ENCODE data around the gene ASB18. TPM values are rescaled to one million over a fixed set of nuclear protein-coding genes. Genes with fewer than 3 reads are reported as not detected.

The ASB18 gene
- total and polyA plus RNA-seq, 2 of the 8 experiments (the other 6 are each of a cell fraction or from before 2014, with no cell fraction given), result not detected

DNA sequence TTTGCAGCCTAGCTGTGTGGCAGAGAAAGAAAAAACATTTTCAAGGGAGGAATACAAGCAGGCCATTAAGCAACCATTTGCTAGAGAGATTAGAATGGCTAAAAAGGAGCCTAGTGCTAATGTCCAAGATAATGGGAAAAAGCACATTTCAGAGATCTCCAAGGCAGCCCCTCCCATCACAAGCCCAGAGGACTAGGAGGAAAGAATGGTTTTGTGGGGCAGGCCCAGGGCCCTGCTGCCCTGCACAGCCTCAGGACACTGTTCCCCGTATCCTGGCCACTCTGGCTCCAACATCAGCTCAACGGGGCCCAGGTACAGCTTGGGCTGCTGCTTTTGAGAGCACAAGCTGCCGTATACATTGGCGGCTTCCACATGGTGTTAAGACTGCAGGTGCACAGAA is 79.5 kb downstream of the ASB18 start:
- peaks cover 7 to 8% of the 10 kb centered on the region in 2 experiments; a peak in 3 of 4 replicates for H3K9me3 ChIP-seq (ENCODE audit: insufficient read depth in 2 of 2, low read depth in 1 of 2, low read length in 1 of 2)
- H3K4ac ChIP-seq (replicated peaks; ENCODE audit: insufficient read length, low read depth, low read length), result no peak overlapping the region
- H2BK15ac ChIP-seq (ENCODE audit: low read length), result no peak overlapping the region
- no peak overlapping the region for H2BK12ac ChIP-seq (ENCODE audit: low read depth, low read length)
- H3K56ac ChIP-seq (replicated peaks; ENCODE audit: insufficient read length, low read depth, low read length), result no peak overlapping the region
- no peak overlapping the region for H3K9ac ChIP-seq (replicated peaks in 1 of 4; ENCODE audit: extremely low read depth in 1 of 4, low read depth in 3 of 4, low read length in 3 of 4)
- no peak overlapping the region for H4K8ac ChIP-seq (ENCODE audit: extremely low read depth, insufficient read depth, low read length)
- no peak overlapping the region for H2AFZ ChIP-seq (ENCODE audit: low read length)
- no peak overlapping the region for H3K4me3 ChIP-seq (ENCODE audit: extremely low read depth in 1 of 4, insufficient read depth in 2 of 4, low read depth in 3 of 4, low read length in 4 of 4)
- no peak overlapping the region for H2AK5ac ChIP-seq (ENCODE audit: low read depth, low read length)
- H3K27me3 ChIP-seq (replicated peaks in 1 of 4; ENCODE audit: control insufficient read depth in 3 of 4, extremely low read depth in 1 of 4, insufficient read depth in 3 of 4, low read length in 3 of 4), result peaks cover 1 to 8% (median 6%) of the 10 kb centered on the region in 4 experiments
- CTCF ChIA-PET (ENCODE audit: partially characterized antibody), result interaction anchor here (0.7 kb wide), 1 partner anchor 1784 kb away, joined by 3 read pairs; no protein-coding TSS in a partner anchor
- H3K36me3 ChIP-seq (ENCODE audit: control insufficient read depth in 2 of 4, insufficient read depth in 4 of 4, low read length in 3 of 4), result no peaks in the 10 kb centered on the region
- H2BK5ac ChIP-seq (ENCODE audit: low read depth, low read length), result no peak overlapping the region
- no peak overlapping the region for H2BK20ac ChIP-seq (ENCODE audit: low read length)
- H3K18ac ChIP-seq (ENCODE audit: extremely low read depth, low read length), result no peak overlapping the region
- H2BK120ac ChIP-seq (replicated peaks; ENCODE audit: low read depth, low read length), result no peak overlapping the region
- no peaks in the 10 kb centered on the region for H3K79me1 ChIP-seq (ENCODE audit: low read depth, low read length)
- no peak overlapping the region for H3K27ac ChIP-seq (ENCODE audit: low read depth, low read length)
- H3K4me1 ChIP-seq (replicated peaks in 1 of 4; ENCODE audit: control insufficient read depth in 3 of 4, insufficient read depth in 4 of 4, low read length in 3 of 4), result peaks cover 0 to 3% (median 0%) of the 10 kb centered on the region in 4 experiments; a peak in 3 of 7 replicates
- no peak overlapping the region for H4K5ac ChIP-seq (ENCODE audit: insufficient read length, low read depth, low read length)
- TF ChIP-seq RNF2 (IDR thresholded peaks at IDR 0.05; ENCODE audit: borderline replicate concordance, low read depth, low read length, missing control alignments, poor library complexity, severe bottlenecking), result no peak
- H4K20me1 ChIP-seq (replicated peaks in 1 of 2; ENCODE audit: control insufficient read depth in 1 of 2, insufficient read depth in 2 of 2, low read length in 2 of 2), result no peaks in the 10 kb centered on the region
- DNase-seq (ENCODE audit: low read depth in 1 of 2, low spot score in 2 of 2), result no peak
- H3K23ac ChIP-seq (ENCODE audit: insufficient read length), result no peak overlapping the region
- no peaks in the 10 kb centered on the region for H3K79me2 ChIP-seq (ENCODE audit: control insufficient read depth in 1 of 2, insufficient read depth in 2 of 2, low read length in 2 of 2)
- no peak overlapping the region for H3K4me2 ChIP-seq (ENCODE audit: insufficient read depth in 1 of 2, low read depth in 2 of 2, low read length in 2 of 2)
- H3K14ac ChIP-seq (ENCODE audit: insufficient read length), result no peak overlapping the region
- no peak for FAIRE-seq
- 93% methylated on average over 4 of the region's 4 CpGs; no CpG with 5 or more reads in 1 of the 2 experiments for WGBS, 2 experiments (ENCODE audit: extremely low coverage in 1 of 2, insufficient coverage in 1 of 2, insufficient read length in 1 of 2, insufficient replicate concordance in 2 of 2, low coverage in 1 of 2, low lambda C conversion rate in 2 of 2, missing lambda C conversion rate in 1 of 2)
- H4K91ac ChIP-seq (replicated peaks; ENCODE audit: insufficient read length, low read length), result no peak overlapping the region
- H3K23me2 ChIP-seq (ENCODE audit: low read depth, low read length), result no peaks in the 10 kb centered on the region
- POLR2A ChIA-PET (ENCODE audit: partially characterized antibody), result no interaction called here

Data from H1 (cell line).